NT2/D1 (cell line): ENCODE measurements around the gene DDAH1.

Experiments
- SUZ12 ChIP-seq: IDR thresholded peaks from 2 replicates; pipeline ENCODE4 v1.6.1; 2011; ENCODE audit not compliant: insufficient read length, insufficient read depth; ENCODE audit errors: extremely low read depth
- YY1 ChIP-seq: IDR thresholded peaks from 2 replicates; pipeline ENCODE4 v1.6.1; 2011; ENCODE audit not compliant: insufficient read length, insufficient read depth
- ZNF274 ChIP-seq: IDR thresholded peaks from 2 replicates; pipeline ENCODE4 v1.6.1; 2011; ENCODE audit warnings: mild to moderate bottlenecking, low read depth, low read length

- TF ChIP-seq SUZ12 (no peak), ZNF274 (no peak), YY1 (no peak)
Measured at GRCh38 chr1:85450832-85451231, 14.1 kb downstream of the DDAH1 start.
